SIG-M5 treated with dmso at 0.1 percent for 504 hours (cell line): ENCODE measurements around the gene SPC25.
"Not testable (repeated sequence)": the region's sequence is repeated elsewhere in the genome, so short reads cannot be mapped to it uniquely, and the experiment has no call there.

ENCODE experiments used
- DNase-seq: peaks from one replicate; lab custom pipeline; 2025; ENCODE audit not compliant: unreplicated experiment; lab: John Stamatoyannopoulos, UW

The SPC25 gene

DNA sequence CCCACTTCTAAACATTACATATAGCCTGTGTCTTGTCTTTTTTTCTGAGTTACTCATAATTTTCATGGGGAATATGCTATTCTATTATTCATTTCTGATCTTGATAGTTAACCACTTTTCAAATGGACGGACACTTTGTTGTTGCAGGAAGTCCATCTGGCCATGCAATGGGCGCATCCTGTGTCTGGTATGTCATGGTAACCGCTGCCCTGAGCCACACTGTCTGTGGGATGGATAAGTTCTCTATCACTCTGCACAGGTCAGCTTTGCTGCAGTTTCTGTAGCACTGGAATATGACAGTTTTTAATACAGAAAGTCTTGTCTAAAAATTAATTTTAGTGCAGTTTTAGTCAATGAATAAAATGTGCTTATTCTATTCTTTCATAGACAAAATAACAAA is 14.1 kb upstream of the SPC25 start:
- DNase-seq, result no peak

DNA sequence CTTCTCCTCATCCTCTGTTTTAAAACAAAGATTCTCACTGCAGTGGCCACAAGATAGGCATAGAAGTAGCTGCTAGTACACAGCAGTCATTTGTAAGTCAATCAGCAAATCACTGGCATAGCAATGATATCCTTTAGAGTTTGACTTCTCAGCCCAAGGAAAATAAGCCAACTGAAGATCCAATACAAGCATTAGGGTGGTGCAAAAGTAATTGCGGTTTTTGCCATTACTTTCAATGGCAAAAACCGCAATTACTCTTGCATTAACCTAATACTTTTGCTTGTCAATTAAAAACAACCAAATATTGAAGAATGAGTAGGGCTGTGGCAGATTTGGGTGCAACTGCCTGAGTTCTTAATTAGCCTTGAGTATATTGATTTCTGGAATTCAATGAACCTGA is 13.7 kb upstream of the SPC25 start:
- DNase-seq, result no peak

DNA sequence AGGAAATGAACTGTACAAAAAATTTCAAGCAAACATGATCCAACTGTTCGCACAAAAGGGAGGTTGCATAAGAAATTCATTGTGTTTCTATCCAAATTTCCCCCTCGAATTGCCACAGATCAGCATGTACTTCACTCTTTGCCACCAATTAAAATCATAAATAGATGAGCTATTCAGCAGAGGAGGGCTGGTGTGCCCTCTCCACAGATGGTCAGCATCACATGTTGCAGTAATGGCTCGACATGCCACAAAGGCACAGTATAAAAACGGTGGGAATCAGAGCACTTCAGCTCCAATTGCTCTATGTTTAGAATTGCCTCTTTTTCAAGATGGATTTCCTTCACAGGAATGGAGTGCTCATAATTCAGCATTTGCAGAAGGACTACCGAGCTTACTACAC is 10.8 kb upstream of the SPC25 start, which contains the start of gene G6PC2:
TSS of gene G6PC2 (plus strand) at position 289 of the 400 bp plus-strand sequence. CDS start at position 330, 41 bp downstream.
- no peak for DNase-seq

DNA sequence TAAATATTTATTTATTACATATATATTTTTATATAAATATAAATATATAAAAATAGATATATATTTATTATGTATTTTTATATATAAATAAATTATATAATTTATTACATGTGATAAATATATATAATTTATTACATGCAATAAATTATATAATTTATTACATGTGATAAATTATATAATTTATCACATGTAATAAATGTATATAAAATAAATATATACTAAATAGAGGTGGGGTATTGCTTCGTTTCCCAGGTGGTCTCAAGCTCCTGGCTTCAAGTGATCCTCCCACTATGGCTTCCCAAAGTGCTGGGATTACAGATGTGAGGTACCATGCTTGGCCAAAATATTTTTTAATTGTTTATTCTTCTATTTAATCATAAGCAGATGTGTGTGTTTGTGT is 7.2 kb upstream of the SPC25 start:
- no peak for DNase-seq

DNA sequence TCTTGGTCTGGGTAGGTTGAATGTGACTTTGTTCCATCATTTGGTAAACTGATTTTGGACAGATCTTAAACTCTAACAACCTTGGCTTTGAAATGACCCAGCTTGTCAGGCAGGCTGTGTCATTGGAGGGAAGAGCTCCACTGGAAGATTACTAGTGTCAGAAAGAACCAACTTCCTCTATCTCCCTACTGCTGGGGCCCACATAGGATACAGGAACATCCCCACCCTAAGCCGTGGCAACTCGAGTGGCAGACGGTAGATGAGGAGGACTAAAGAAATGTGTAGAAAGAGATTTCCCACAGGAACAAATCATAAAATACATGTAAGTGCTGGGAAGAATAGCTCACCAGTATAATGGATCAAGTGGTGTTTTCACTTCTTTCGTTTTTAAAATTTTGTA is 6.6 kb upstream of the SPC25 start:
- peak; percentile 74 for DNase-seq

DNA sequence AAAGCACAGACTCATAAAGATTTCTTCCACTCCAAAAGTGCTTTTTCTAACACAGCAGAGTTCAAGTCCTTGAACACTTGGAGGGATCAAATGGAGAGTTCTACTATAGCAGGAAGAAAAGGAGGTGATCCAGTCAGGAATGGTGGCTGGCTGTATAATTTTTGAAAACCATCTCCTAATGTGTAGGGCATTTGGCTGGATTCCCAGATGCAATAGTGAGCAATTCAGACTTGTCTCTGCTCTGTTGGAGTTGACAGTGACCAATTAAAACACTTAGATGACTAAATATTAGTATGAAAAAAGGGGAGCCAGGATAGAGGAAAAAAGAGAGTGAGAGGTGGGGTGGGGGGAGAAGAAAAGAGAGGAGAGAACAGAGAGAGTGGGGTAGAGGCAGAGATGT is 5.5 kb upstream of the SPC25 start:
- DNase-seq, result no peak

DNA sequence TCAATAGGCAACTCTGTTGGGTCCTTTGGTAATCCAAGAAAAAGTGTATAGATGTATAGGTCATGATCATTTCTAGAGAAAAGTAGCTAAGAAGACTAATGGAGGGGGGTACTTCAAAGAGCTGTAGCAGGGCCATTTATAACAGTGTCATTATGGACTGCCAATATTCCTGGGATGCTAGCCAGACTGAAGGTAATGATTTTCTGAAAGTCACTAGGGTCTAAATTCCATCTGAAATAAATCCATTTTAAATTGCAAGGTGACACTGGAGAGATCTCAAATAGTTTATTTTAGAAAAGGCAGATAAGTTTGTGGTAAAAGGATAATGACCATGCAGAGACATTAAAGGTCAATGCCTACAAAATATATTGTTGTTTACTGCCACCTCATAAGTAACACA is 4.5 kb upstream of the SPC25 start:
- DNase-seq, result no peak

DNA sequence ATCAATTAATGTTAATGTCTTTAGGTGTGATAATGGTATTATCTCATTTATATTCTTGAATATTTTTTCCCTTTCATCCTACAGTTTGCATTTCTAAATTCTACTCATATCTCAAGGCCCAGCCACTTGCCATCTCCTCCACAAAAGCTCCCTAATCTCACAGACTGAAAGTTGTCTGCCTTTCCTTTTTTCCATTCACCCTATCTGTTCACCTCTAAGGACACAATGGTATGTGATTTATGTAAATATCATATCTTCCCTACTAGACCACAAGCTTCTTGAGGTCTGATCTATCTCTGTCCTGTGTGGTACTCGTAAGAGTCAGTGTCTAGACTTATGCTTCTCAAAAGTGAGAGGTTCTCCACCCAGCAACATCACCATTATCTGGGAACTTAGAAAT is 3.9 kb upstream of the SPC25 start:
- DNase-seq, result no peak

DNA sequence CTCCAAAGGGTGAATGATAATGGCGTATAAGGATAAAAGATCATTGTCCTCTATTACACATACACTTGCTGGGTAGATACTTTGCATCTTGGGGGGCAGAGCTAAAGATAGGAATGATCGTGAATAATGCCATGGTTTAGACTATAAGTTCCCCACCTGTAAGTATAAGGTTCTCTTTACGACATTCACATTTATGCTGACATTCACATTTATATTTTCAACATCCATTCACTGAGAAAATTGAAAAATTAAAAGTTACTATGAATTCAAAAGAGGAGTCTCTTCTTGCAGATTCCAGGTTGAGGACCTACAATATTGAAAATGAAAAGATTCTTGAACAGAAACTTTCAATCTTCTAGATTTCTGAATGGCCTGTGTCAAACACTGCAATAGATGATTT is 2.1 kb upstream of the SPC25 start:
- DNase-seq, result no peak

DNA sequence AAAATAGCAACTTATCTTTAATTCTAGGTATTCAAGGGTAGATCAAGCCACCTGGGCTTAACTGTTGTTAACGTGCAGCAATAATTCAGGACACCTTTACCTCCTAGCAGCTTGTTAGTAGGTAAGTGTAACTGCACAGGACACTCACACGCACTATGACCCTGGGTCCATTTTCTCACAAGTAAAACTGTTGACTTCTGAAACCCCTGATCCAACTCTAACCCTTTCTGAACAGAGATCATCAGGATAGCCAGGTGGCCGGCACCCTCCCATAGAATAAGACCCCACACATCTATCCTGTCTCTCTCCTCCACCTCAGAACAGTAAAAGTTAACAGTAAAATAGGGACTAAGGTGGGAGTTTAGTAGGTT is 610 bp downstream of the SPC25 start:
- DNase-seq, result no peak

DNA sequence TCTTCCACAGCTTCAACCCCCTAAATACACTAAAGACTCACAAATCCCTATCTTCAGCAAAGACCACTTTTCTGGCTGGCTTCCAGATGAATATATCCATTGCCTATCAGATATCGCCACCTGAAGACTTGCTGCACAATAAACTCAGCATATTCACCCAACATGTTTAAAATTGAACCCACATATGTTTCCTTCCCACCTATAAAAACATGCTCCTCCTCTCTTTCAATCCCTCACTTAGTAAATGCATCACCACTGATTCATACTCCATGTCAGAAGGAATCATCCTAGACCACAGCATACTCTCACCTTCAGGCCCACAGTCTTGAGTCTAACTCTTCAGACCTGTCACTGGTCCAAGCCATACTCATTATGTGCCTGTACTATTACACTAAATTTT is 5.3 kb downstream of the SPC25 start:
- DNase-seq, result no peak

DNA sequence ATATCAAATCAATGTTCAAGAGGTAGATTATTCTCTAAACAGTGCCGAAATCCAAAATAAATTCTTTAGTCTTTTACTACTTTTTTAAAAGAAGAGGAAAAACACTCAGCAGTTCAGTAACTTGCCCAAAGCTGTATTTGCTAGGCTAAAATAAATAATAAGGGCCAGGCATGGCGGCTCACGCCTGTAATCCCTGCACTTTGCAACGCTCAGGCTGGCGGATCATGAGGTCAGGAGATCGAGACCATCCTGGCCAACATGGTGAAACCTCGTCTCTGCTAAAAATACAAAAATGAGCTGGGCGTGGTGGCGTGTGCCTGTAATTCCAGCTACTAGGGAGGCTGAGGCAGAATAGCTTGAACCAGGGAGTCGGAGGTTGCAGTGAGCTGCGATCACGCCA is 8.1 kb downstream of the SPC25 start:
- DNase-seq, result not testable (repeated sequence)

DNA sequence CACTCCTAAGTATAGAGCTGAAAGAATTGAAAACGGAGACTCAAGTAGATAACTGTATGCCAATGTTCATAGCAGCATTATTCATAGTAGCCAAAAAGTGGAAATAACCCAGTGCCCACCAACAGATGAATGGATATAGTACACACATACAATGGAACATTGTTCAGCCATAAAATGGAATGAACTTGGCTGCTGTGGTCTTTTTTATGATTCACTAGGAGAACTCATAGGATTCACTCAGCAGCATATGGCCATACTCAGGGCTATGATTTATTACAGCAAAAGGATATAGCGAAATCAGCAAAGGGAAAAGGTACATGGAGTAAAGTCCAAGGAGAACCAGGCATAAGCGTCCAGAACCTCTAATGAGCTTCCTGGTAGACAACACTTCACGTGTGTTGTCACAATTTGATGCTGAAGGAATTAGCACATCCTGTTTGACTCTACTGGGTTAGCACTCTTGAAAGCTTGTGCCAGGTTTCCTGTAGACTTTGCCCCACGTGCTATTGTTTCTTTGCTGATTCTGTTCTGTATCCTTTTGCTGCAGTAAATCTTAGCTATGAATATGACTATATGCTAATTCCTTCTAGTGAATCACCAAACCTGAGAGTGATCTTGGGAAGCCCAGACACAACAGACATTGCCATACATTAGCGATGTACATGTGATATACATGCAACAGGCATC is 15.7 kb downstream of the SPC25 start:
- DNase-seq, result no peak

DNA sequence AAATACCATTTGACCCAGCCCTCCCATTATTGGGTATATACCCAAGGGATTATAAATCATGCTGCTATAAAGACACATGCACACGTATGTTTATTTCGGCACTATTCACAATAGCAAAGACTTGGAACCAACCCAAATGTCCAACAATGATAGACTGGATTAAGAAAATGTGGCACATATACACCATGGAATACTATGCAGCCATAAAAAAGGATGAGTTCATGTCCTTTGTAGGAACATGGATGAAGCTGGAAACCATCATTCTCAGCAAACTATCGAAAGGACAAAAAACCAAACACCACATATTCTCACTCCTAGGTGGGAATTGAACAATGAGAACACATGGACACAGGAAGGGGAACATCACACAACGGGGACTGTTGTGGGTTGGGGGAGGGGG is 19.4 kb downstream of the SPC25 start:
- DNase-seq, result not testable (repeated sequence)

DNA sequence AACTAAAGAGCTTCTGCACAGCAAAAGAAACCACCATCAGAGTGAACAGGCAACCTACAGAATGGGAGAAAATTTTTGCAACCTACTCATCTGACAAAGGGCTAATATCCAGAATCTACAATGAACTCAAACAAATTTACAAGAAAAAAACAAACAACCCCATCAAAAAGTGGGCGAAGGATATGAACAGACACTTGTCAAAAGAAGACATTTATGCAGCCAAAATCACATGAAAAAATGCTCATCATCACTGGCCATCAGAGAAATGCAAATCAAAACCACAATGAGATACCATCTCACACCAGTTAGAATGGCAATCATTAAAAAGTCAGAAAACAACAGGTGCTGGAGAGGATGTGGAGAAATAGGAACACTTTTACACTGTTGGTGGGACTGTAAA is 19.9 kb downstream of the SPC25 start:
- DNase-seq, result not testable (repeated sequence)

DNA sequence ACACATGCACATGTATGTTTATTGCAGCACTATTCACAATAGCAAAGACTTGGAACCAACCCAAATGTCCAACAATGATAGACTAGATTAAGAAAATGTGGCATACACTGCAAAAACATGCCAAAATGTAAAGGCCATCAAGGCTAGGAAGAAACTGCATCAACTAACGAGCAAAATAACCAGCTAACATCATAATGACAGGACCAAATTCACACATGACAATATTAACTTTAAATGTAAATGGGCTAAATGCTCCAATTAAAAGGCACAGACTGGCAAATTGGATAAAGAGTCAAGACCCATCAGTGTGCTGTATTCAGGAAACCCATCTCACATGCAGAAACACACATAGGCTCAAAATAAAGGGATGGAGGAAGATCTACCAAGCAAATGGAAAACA is 23.1 kb downstream of the SPC25 start:
- DNase-seq, result not testable (repeated sequence)

DNA sequence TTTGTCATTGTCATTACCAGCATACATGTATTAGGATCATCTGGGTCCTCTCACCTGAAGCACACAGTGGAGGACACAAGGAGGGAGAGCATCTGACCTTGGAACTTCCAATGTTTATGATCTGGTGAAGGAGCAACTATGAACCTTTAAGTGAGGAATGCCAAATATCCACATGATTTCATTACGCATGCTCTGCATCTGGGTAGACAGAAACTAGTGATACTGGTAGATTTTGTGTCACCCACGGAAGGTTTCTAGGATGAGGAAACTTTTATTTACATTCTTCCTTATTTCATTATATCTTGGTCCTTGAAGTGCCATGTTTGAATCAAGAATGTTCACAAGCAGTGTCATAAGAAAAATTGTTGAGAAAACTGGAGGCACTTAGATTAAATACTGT is 32.1 kb downstream of the SPC25 start:
- no peak for DNase-seq

DNA sequence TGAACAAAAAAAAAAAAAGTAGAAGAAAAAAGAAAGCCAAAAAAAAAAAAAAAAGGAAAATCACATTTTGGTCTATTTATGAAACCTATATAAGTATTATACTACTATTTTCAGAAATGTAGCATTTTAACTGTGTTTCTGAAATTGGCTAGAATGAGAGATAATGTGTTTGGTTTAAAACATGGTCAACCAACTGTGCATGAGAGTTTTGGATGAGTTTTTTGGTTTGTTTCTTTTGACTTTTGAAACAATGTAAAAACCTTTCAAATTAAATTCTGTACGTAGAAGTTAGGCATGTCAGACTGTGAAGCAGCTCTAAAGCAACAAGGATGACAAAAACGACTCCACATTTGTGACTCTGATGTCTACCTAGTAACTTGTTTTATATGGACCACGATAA is 34.6 kb downstream of the SPC25 start:
- DNase-seq, result no peak

DNA sequence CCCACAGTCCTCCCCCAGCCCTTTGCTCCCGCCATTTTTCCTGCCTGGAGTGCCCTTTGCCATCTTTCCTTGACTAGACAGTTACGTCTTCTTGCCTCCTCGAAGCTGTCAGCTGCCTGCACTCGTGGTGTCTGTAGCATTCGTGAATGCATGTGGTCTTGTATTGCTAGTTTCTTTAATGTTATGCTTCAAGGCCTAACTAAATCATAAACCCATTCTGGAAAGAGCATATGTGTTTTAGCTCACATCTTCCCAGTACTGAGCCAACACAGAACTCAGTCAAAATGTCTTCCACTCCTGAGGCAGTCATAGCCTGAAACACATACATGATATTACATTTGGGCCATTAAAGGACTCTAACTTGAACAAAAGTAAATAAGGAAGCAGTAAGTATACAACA is 35.6 kb downstream of the SPC25 start:
- DNase-seq, result no peak

DNA sequence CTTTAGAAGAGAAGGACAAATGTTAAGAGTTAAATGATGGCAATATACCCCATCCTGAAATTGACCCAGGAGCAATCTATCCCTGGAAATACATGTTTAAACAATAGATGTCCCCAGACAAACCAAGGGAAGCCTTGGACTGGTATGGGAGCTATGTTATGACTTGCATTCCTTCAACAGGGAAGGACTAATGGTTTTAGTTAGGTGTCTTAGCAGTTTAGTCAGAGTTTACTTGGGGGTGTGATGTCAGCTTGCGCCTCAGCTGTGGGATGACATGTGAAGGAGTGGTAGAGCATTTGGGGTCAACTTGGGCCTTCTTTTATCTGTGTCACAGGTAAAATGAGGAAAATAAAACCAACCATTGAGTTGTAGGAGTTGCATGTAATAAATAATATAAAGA is 36.8 kb downstream of the SPC25 start:
- no peak for DNase-seq

DNA sequence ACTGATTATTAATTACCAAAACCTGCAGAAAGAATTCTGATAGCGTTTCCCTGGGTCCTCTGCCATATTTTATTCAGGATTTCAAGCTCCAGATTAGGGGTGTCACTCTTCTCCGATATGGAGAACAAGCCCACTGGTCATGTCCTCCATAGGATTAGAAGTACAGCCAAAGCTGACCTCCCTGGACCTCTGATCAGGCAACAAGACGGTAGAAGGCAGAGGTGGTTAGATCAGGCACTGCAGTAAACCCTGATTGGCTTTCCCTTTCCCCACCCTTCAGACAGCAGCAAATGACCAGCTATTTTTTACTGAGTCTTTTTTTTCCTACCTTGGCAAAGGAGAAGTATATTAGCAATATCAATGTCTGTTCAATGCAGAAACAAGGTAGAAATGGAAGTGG is 37.7 kb downstream of the SPC25 start:
- DNase-seq, result no peak

DNA sequence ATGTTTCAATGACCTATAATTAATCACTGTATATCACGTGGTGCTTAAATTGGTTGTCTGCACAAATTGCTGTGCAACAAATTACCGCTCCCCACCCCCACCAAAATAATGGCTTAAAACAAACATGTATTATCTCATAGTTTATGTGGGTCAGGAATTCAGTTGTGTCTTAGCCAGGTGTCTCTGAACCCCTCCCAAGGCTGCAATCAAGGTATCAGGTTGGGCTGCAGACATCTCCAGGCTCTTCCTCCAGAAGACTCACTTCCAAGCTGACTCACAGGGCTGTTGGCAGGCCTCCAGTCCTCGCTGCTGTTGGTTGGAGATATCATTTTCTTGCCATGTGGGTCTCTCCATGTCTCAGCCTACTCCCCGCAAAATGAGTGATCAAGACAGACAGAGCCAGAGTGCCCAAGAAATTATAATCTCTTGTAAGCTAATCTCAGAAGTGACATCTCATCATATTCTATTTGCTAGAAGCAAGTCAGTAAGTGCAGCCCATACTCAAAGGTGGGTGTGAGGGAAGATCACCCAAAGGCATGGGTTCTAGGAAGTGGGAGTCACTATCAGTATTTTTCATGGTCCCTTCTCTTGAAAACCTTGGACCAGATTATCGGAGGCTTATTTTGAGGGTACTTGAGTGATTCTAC is 38.4 kb downstream of the SPC25 start:
- DNase-seq, result no peak

DNA sequence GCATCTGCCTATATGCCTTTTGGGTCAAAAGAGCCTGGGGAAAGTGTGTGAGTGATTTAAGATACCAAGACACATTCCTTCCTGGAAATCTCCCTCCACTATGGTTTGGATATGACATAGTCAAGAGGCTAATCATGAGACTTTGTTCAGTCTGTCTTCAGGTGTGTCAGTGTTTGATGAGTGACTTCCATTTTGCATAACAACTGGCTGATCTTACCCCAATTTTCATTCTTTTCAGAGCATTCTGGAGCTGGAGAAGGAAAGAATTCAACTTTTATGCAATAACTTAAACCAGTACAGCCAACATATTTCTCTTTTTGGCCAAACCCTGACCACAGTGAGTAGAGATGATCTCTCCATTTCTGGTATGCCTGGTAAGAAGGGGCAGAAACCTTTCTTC is 39.4 kb downstream of the SPC25 start:
- no peak for DNase-seq
